Cortex of kidney (tissue), 1 donor: ENCODE data around the gene ZMIZ2.
"Not testable (repeated sequence)": the region's sequence is repeated elsewhere in the genome, so short reads cannot be mapped to it uniquely, and the experiment has no call there.

Experiments
- DNase-seq: peaks from one replicate; lab custom pipeline; 2025; lab: John Stamatoyannopoulos, UW

The ZMIZ2 gene

GRCh38 chr7:44769776-44770294 lies 21.2 kb downstream of the ZMIZ2 start:
- no peak for DNase-seq

GRCh38 chr7:44771358-44771757 lies 22.7 kb downstream of the ZMIZ2 start:
- DNase-seq: no peak

DNA sequence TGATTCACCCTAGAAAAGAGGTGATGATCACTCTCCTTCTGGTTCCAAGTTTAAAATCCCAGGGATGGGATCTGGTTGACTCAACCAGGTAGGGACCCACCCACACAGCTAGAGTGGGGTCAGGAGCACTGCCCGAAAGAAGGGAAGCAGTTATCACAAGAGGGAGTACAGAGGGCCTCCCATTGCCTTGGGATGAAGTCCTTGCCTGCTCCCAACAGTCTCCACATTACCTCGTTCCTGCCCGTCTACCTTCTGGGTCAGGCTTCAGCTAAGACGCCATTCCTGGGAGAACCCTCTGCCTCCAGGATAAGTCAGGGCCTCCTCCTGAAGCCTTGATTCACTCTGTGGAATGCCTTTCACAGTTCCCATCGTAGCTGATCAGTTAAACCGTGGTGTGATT lies 23.8 kb downstream of the ZMIZ2 start:
- DNase-seq: no peak

DNA sequence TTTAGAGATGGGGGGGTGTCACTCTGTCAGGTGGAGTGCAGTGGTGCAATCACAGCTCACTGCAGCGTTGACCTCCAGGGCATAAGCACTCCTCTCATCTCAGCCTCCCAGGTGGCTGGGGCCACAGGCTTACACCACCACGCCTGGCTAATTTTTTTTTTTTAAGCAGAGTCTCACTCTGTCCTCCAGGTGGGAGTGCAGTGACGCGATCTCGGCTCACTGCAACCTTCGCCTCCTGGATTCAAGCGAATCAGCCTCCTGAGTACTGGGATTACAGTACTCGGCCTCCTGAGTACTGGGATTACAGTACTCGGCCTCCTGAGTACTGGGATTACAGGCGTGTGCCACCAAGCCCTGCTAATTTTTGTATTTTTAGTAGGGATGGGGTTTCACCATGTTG lies 24.2 kb downstream of the ZMIZ2 start:
- no peak for DNase-seq

DNA sequence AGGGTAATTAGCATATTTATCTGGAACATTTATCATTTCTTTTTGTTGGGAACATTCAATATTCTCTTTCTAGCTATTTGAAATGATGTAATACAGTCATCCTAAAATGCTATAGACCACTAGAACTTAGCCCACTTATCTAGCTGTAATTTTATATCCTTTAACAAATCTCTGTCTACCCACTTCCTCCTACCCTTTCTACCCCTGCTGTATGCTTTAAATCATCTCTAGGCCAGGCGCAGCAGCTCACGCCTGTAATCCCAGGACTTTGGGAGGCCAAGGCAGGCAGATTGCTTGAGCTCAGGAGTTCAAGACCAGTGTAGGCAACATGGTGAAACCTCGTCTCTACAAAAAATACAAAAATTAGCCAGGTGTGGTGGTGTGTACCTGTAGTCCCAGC lies 25.8 kb downstream of the ZMIZ2 start:
- not testable (repeated sequence) for DNase-seq

DNA sequence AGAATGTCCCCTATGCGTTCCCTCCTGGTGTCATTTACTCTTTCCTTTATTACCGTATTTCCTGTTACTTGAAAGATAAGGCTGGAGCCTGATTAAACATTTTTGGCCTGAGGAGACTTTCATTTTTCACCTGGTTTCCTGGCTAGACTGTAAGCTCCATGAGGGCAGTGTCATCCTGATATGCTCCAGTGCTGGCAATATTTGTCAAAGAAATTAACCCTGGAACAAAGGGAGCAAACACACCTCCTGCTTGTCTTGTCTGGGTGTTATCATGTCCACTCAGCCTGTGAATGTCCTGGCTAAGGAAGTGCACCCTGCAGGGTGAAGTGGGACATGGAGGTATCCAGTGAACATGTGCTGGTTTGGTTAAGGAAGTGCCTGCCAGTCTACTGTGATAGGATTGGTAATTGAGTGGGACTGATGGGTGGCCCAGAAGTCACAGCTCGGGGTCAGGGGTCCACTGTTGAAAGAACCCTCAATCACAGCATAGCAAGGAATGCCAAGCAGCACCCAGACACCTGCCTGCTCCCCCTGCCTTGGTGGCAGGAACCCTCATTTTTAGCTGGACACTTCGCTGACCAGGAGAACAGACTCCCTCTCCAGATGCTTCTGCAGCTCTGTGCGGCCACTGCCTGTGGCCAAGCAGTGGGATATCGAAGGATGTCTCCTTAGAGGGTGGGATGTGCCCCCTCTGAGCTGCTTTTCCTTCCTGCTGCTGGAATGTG lies 26.9 kb downstream of the ZMIZ2 start:
- no peak for DNase-seq

DNA sequence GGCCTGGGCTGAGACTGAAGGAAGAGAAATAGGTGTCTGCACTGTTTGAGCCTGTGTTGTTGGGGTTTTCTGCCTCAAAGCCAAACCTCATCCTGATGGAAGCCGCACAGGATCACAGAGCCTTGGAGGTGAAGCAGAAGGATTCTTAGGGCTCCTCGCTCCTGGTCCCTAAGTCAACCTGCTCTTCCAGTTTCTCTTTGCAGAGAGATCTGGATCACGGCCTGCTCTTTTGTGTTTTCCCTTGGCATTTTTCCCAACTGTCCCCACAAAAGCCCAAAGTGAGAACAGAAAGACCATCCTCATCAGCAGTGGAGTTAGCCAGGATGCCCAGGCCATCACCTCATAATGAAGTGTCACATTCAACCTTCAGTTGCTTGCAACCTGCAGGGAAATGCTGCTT lies 27.6 kb downstream of the ZMIZ2 start:
- DNase-seq: no peak

GRCh38 chr7:44782460-44782859 lies 33.8 kb downstream of the ZMIZ2 start:
- DNase-seq: no peak

GRCh38 chr7:44783407-44783806 lies 34.8 kb downstream of the ZMIZ2 start:
- DNase-seq: no peak

DNA sequence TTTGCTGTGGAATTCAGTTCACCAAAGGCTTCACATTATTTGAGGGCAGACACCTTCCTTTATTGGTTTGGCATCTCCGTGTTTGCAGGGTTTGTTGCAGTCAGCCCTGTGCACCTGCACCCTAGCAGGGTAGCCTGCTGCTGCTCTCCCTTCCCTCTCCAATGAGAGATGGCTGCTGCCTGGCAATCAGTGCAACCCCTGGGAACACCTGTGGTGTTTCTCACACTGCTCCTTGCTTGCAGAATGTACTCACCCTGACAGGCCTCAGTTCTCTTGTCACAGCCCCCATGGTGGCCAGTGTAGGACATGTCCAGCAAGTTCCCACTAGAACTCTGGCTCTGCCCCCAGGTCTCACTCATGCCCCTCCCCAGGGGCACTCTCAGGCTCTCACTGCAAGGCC lies 35.7 kb downstream of the ZMIZ2 start:
- no peak for DNase-seq

DNA sequence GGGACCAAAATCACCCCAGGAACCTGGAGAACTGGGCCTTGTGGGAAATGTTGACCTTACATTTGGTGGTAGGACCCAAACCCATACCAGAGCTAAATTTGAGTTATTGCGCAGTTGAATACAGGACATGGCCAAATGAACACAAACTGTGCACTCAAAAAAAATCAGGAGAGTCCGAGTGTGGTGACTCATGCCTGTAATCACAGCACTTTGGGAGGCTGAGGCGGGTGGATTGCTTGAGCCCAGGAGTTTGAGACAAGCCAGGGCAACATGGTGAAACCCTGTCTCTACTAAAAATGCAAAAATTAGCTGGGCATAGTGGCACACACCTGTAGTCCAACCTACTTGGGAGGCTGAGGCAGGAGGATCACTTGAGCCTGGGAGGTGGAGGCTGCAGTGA lies 36.6 kb downstream of the ZMIZ2 start:
- DNase-seq: not testable (repeated sequence)

DNA sequence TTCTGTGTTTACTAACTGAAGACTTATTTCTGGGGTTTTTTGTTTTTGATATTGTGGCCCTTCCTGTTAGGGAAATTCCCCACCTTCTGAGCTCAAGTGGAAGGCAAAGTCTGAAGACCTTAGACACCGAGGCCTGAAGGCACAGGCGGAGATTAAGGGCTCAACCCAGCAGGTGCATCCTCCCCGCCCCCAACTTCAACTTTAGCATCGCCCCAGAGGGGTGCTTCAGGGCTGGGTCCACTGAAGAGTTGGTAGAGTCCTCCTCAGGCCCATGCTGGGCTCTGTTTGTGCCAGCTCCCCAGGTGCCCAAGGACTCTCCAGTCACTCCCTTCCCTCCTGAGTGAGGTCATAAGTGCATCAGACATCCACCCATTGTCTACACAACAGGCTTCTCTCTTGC lies 38.4 kb downstream of the ZMIZ2 start:
- DNase-seq: no peak

GRCh38 chr7:44787762-44788161 lies 39.1 kb downstream of the ZMIZ2 start:
- no peak for DNase-seq

- DNase-seq: no peak
Measured at GRCh38 chr7:44789990-44790389, 41.3 kb downstream of the ZMIZ2 start.

GRCh38 chr7:44791278-44792219 lies 42.9 kb downstream of the ZMIZ2 start:
- no peak for DNase-seq

GRCh38 chr7:44793919-44794318 lies 45.3 kb downstream of the ZMIZ2 start:
- DNase-seq: no peak

GRCh38 chr7:44794331-44794730 lies 45.7 kb downstream of the ZMIZ2 start:
- no peak for DNase-seq

DNA sequence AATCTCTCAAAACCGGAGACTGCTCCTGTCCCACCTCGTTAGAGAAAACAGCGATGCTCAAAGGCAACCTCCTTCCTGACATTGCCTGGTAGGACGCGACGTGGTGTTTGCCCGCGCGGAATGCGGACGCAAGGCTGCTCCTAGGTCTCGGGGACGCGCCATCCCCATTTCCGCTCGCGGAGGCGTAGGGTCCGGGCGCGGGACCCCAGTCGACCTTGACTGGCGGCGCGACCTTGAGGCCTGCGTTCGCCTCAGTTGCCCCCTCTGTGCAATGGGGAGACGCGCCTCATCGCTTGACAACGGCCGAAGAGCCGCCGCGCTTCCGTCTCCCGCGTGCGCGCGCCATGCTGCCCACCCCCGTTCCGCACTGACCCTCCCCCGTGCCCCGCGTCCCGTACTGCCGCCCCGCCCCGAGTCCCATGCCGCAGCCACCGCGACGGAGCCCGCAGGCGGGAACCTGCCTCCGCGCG lies 47.4 kb downstream of the ZMIZ2 start:
- DNase-seq: no peak

DNA sequence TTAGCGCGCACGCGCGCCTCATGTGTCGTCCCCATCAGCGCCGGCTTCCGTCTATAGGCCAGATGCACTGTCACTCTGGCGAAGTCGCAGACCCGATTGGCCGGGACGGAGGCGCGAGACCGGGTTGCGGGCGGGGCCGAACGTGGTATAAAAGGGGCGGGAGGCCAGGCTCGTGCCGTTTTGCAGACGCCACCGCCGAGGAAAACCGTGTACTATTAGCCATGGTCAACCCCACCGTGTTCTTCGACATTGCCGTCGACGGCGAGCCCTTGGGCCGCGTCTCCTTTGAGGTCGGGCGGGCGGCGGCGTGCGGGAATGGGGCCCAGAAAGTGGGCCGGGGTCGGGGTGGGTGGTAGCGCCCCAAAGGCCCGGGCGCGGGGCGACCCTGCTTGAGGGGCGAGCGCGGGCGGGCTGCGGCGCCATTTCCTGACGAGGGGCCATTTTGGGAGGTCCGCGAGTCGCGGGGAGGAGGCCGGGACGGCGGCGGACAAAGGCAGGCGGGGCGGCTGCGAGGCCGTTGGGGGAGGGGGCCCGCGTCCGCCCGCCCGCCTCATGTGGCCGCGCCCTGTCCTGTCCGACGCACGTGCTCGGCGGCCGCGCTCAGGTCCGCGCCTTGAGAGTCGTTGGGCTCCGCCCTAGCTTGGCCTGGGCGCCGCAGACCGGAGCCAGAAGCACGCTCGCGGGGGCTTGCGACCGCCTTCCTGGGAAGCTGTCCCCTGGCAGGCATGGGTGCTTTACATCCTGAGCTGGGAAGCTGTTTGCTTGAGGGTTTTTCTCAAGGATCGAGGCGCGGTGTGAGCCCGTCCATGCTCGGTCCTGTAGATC lies 48.1 kb downstream of the ZMIZ2 start, which contains the start of gene PPIA:
Gene PPIA (plus strand): TSS at position 178 of the 825 bp plus-strand sequence. CDS start 44 bp downstream, at position 222.
- peak; percentile 79 for DNase-seq

- peak; percentile 6 for DNase-seq
Measured at GRCh38 chr7:44797329-44798258, 48.9 kb downstream of the ZMIZ2 start.
